ENCODE results near the gene TTLL1.

DNA sequence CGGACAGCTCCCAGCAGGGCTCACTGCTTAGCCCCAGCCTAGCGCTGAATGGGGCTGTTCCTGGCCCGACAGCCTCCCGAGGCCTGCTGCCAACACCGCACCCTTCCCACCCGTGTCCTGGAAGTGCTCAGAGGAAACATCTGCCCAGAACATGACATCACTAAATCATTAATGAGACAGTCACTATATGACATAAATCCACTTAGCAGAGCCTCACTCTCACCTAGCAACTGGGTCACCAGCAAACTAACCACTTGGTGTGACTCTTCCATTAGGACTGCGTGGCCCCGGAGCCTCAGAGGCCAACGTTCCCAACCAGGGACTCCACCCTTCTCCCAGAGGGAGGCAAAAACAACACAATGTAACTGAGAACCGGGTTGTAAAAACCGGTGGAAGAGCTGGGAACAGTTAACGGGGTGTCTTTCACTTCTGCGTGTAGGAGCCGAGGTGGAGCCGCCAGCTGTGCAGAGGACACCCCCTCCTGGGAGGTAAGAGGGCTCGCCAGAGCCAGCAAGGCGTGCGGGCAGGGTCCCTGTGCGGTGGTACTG, 52.8 kb downstream of the TTLL1 start:
- TF ChIP-seq, protein P1, sequence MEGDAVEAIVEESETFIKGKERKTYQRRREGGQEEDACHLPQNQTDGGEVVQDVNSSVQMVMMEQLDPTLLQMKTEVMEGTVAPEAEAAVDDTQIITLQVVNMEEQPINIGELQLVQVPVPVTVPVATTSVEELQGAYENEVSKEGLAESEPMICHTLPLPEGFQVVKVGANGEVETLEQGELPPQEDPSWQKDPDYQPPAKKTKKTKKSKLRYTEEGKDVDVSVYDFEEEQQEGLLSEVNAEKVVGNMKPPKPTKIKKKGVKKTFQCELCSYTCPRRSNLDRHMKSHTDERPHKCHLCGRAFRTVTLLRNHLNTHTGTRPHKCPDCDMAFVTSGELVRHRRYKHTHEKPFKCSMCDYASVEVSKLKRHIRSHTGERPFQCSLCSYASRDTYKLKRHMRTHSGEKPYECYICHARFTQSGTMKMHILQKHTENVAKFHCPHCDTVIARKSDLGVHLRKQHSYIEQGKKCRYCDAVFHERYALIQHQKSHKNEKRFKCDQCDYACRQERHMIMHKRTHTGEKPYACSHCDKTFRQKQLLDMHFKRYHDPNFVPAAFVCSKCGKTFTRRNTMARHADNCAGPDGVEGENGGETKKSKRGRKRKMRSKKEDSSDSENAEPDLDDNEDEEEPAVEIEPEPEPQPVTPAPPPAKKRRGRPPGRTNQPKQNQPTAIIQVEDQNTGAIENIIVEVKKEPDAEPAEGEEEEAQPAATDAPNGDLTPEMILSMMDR (IDR thresholded peaks at IDR 0.05; ENCODE audit: low read length): no peak
- TF ChIP-seq EZH2 (IDR thresholded peaks at IDR 0.05; ENCODE audit: borderline replicate concordance, low read length): no peak

Data from OCI-LY1 (cell line).